C1 segment of cervical spinal cord (tissue), 14 donors: ENCODE measurements around the gene RAD18.
A peak's percentile ranks its signal among the peaks of the same experiment; 100 is the strongest.

Experiments used
- DNase-seq, 14 donors: peaks; one replicate each; lab custom pipeline; 2025; lab: John Stamatoyannopoulos, UW

Gene RAD18

GRCh38 chr3:8964436-8965370, 1.4 kb upstream of the RAD18 start:
- DNase-seq: no peak

- DNase-seq: no peak
These were observed 928 bp downstream of the RAD18 start for GRCh38 chr3:8962226-8962861.

GRCh38 chr3:8959668-8960067, 3.6 kb downstream of the RAD18 start:
- no peak for DNase-seq

- no peak for DNase-seq
These were observed 8.1 kb downstream of the RAD18 start for GRCh38 chr3:8954938-8955763.

GRCh38 chr3:8953313-8953712, 10.0 kb downstream of the RAD18 start:
- no peak for DNase-seq

GRCh38 chr3:8952130-8952529, 11.1 kb downstream of the RAD18 start:
- DNase-seq: no peak

GRCh38 chr3:8945890-8946600, 17.2 kb downstream of the RAD18 start:
- no peak for DNase-seq

GRCh38 chr3:8942746-8943488, 20.4 kb downstream of the RAD18 start:
- no peak for DNase-seq

- no peak for DNase-seq
These were observed 21.2 kb downstream of the RAD18 start for GRCh38 chr3:8942115-8942514.

- DNase-seq: no peak
These were observed 25.3 kb downstream of the RAD18 start for GRCh38 chr3:8938021-8938420.

- DNase-seq: no peak
These were observed 25.9 kb downstream of the RAD18 start for GRCh38 chr3:8937064-8938020.

GRCh38 chr3:8932507-8932906, 30.8 kb downstream of the RAD18 start:
- no peak for DNase-seq

GRCh38 chr3:8931342-8931741, 31.9 kb downstream of the RAD18 start:
- DNase-seq: peak in 1 of 14 donors; percentile 4

- no peak for DNase-seq
These were observed 33.4 kb downstream of the RAD18 start for GRCh38 chr3:8929860-8930259.

- no peak for DNase-seq
These were observed 48.8 kb downstream of the RAD18 start for GRCh38 chr3:8914491-8914890.

- no peak for DNase-seq
These were observed 51.5 kb downstream of the RAD18 start for GRCh38 chr3:8911781-8912180.

GRCh38 chr3:8909160-8909559, 54.1 kb downstream of the RAD18 start:
- DNase-seq: no peak

- no peak for DNase-seq
These were observed 60.1 kb downstream of the RAD18 start for GRCh38 chr3:8903191-8903590.

GRCh38 chr3:8900869-8901268, 62.4 kb downstream of the RAD18 start:
- no peak for DNase-seq
